ENCODE data around the gene PCDH15. TPM values are rescaled to one million over a fixed set of nuclear protein-coding genes. Genes with fewer than 3 reads are reported as not detected.

PCDH15 gene
- total RNA-seq, 3 donors from 2014 or later = 0.38 TPM; not detected in 2

DNA sequence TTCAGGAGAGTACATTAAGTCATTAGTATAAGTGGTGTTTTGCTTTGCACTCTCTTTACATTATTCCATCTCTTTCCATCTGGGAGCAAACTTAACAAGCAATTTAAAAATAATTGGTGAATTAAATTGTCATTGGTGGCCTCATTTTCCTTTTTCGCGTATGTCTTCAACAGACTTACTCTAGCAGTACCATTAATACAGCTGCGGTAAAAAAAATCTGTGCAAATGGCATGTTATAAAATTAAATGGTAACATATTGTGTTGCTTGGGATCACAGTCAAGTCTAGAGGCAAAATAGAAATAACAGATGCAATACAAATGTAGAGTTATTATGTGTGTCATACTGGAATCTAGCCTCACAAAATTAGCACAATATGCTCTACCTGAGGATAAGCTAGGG, 322.4 kb downstream of the PCDH15 start:
- Histone ChIP-seq H3K36me3 (ENCODE audit: low read depth) (no peaks in the 10 kb centered on the region), H3K4me1 (ENCODE audit: low read depth) (no peaks in the 10 kb centered on the region), H3K4me3 (no peak overlapping the region), H3K9me3 (no peaks in the 10 kb centered on the region)
- no peak for ATAC-seq
- TF ChIP-seq CTCF (IDR thresholded peaks at IDR 0.05) = no peak
- DNase-seq = no peak
- intact Hi-C loops (cut with DNase I, micrococcal nuclease) = no loop called here

GRCh38 chr10:54477738-54478137, 323.3 kb downstream of the PCDH15 start:
- Histone ChIP-seq H3K4me3 (no peak overlapping the region), H3K4me1 (ENCODE audit: low read depth) (no peaks in the 10 kb centered on the region), H3K36me3 (ENCODE audit: low read depth) (no peaks in the 10 kb centered on the region), H3K9me3 (no peaks in the 10 kb centered on the region)
- intact Hi-C loops (cut with DNase I, micrococcal nuclease) = no loop called here
- ATAC-seq = no peak
- TF ChIP-seq CTCF (IDR thresholded peaks at IDR 0.05) = no peak
- DNase-seq = no peak

DNA sequence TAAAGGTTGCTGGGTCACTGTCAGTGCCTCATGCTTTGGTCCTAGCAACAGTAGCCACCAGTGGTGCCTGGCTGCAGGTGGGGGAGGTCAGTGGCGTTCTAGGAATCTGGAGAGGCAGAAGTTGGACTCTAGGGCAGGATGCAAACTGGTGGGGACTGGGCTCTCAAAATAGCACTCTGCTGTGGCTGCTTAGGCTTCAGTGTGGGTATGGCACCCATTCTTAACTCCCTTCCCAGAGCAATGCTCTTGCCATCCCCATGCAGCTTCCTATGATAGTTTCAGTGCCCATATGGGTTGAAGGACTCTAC, 330.8 kb downstream of the PCDH15 start:
- no peak for ATAC-seq
- no peak for TF ChIP-seq CTCF (IDR thresholded peaks at IDR 0.05)

DNA sequence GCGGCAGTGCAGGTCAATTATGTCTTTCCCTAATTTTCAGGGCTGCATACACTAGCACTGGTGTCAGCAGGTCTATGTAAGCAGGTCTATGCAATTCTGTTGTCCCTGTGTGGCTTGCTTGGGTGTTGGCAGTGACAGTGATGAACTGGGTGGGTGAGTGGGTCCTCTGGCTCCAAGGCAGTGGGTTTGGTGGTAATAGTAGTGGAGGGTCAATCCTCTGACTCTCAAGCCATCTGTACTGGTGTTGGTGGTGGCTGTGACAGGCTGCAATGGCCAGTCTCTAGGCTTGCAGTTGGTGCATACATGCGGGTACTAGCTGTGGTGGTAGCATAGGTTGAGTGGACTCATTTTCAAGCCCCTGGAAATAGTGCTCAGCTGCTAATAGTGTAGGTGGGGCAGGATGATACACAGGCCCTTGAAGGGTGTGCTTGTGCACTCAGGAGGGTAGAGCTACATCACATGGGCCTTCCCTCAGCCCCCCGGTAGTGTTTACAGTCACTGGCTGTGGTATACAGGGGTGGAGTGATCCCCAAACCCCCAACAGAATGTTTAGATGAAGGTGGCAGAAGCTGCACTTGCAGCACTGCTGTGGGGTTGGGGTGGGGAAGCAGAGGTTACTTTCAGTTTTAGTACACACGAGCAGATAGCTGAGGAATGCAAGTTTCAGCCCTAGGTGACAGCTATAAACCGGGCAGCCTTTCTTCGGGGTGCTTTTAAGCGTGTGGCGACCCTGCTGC, 331.3 kb downstream of the PCDH15 start:
- H3K4me1 ChIP-seq (ENCODE audit: low read depth) = no peaks in the 10 kb centered on the region
- intact Hi-C loops (cut with DNase I, micrococcal nuclease) = no loop called here
- no peaks in the 10 kb centered on the region for H3K9me3 ChIP-seq
- ATAC-seq = no peak
- TF ChIP-seq CTCF (IDR thresholded peaks at IDR 0.05) = no peak
- DNase-seq = no peak
- H3K4me3 ChIP-seq = no peak overlapping the region
- no peaks in the 10 kb centered on the region for H3K36me3 ChIP-seq (ENCODE audit: low read depth)

More for the DNA sequence above, 330.8 kb downstream of the PCDH15 start:
- Histone ChIP-seq H3K9me3 (no peaks in the 10 kb centered on the region), H3K4me1 (ENCODE audit: low read depth) (no peaks in the 10 kb centered on the region), H3K36me3 (ENCODE audit: low read depth) (no peaks in the 10 kb centered on the region), H3K4me3 (no peak overlapping the region)
- intact Hi-C loops (cut with DNase I, micrococcal nuclease) = no loop called here
- no peak for DNase-seq

DNA sequence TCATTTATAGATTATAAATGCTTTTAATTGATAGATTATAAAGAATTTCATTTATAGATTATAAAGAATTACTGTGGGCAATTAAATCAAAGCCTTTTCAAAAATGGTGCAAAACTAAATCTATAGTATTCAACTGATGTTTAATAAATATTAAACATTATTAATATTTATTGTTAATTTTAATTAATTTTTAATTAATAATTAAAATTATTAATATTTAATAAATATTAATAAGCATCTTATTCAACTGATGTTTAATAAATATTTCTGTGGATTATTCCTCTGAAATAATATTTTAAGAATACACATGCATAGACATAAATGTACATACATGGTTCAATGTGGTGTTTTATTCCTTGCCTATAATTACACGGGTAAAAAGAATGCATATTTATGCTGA, 346.8 kb downstream of the PCDH15 start:
- Histone ChIP-seq H3K4me3 (no peak overlapping the region), H3K4me1 (ENCODE audit: low read depth) (no peaks in the 10 kb centered on the region), H3K36me3 (ENCODE audit: low read depth) (no peaks in the 10 kb centered on the region), H3K9me3 (no peaks in the 10 kb centered on the region)
- no peak for ATAC-seq
- no peak for DNase-seq
- no peak for TF ChIP-seq CTCF (IDR thresholded peaks at IDR 0.05)
- intact Hi-C loops (cut with DNase I, micrococcal nuclease) = no loop called here

DNA sequence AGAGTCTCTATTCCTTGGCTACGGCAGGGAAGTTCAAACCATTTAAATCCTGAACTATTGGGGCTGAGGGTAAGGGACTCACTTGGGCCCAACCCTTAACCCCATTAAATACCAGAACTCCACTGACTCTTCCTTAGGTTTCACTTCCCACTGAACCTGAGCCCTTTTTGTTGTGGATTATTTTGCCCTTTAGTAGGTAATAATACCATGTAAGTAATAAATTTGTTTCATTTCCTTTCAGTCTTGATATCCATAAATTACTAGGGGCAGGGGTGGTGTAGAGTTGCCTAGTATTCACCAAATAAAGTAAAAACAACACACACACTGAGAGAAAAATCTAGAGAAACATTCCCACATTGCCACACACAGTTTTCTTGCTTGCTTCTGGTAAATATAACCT, 352.0 kb downstream of the PCDH15 start:
- DNase-seq (no peak), ATAC-seq (no peak)
- TF ChIP-seq CTCF (IDR thresholded peaks at IDR 0.05) = no peak
- intact Hi-C loops (cut with DNase I, micrococcal nuclease) = no loop called here
- Histone ChIP-seq H3K4me3 (no peak overlapping the region), H3K9me3 (no peaks in the 10 kb centered on the region), H3K4me1 (ENCODE audit: low read depth) (no peaks in the 10 kb centered on the region), H3K36me3 (ENCODE audit: low read depth) (no peaks in the 10 kb centered on the region)

Data from mucosa of descending colon (tissue), 3 donors.